Measurements from ENCODE around the gene FXYD3. TPM values are rescaled to one million over a fixed set of nuclear protein-coding genes. Genes with fewer than 3 reads are reported as not detected.

The FXYD3 gene
- total RNA-seq, 1 experiment from 2014 or later = 36.7 TPM

DNA sequence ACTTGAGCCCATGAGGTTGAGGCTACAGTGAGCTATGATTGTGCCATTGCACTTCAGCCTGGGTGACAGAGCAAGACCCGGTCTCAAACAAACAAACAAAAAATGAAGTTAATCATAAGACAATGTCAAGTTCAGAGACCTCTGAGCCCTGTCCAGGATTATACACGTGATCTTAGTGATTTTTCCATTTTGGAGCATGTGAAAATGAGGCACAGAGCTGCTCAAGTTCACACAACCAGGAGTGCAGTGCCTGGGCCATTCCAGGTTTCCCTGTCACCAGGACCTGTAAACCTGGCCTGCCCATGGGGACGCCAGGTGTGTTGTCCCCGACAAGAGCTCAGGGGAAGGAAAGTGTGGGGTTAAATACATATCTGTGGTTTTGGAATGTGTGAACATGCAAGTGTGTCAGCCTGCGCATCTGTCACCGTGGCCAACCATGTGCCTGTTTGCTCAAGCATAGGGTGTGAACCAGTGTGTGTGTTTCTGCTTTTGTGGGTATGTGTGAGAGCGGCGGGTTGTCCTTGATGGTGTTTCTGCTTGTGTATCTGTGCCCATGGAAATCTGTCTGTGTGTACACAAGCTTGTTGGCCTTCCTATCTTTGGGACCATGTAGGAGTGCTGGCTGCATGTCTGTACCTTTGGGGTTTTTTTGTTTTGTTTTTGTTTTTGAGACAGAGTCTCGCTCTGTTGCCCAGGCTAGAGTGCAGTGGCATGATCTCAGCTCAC, 21.5 kb downstream of the FXYD3 start:
- Mint-ChIP-seq H3K36me3 (ENCODE audit: insufficient read depth, unreplicated experiment) (no peaks in the 10 kb centered on the region), H3K4me1 (ENCODE audit: low read depth, unreplicated experiment) (peaks cover 7% of the 10 kb centered on the region), H3K4me3 (ENCODE audit: unreplicated experiment) (no peak overlapping the region), H3K27me3 (ENCODE audit: insufficient read depth, unreplicated experiment) (peaks cover 2% of the 10 kb centered on the region), H3K9me3 (ENCODE audit: unreplicated experiment) (no peaks in the 10 kb centered on the region), H3K27ac (ENCODE audit: unreplicated experiment) (no peak overlapping the region)
- no peak overlapping the region for H3K4me3 ChIP-seq (ENCODE audit: low read depth, low read length)
- intact Hi-C loops (cut with micrococcal nuclease; ENCODE audit: unreplicated experiment) = loop anchor here (5.0 kb wide), 2 partner anchors 110 to 165 kb away; partner anchors contain the start of gene LSR
- TF ChIP-seq, protein P1, sequence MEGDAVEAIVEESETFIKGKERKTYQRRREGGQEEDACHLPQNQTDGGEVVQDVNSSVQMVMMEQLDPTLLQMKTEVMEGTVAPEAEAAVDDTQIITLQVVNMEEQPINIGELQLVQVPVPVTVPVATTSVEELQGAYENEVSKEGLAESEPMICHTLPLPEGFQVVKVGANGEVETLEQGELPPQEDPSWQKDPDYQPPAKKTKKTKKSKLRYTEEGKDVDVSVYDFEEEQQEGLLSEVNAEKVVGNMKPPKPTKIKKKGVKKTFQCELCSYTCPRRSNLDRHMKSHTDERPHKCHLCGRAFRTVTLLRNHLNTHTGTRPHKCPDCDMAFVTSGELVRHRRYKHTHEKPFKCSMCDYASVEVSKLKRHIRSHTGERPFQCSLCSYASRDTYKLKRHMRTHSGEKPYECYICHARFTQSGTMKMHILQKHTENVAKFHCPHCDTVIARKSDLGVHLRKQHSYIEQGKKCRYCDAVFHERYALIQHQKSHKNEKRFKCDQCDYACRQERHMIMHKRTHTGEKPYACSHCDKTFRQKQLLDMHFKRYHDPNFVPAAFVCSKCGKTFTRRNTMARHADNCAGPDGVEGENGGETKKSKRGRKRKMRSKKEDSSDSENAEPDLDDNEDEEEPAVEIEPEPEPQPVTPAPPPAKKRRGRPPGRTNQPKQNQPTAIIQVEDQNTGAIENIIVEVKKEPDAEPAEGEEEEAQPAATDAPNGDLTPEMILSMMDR (IDR thresholded peaks at IDR 0.05; ENCODE audit: insufficient read depth in 1 of 2, low read depth in 1 of 2, low read length in 1 of 2, severe bottlenecking in 1 of 2, unreplicated experiment in 1 of 2) = no peak
- peaks cover 9% of the 10 kb centered on the region; the same call in 1 of the 2 replicates for H3K4me1 ChIP-seq
- H3K36me3 ChIP-seq (ENCODE audit: control insufficient read depth, insufficient read depth, low read length) = no peaks in the 10 kb centered on the region
- H3K27me3 ChIP-seq (replicated peaks; ENCODE audit: control insufficient read depth, insufficient read depth, low read length) = no peaks in the 10 kb centered on the region
- no peak for DNase-seq
- H3K9me3 ChIP-seq = no peaks in the 10 kb centered on the region; the same call in 1 of the 2 replicates
- POLR2A ChIA-PET = no interaction called here
- no TSS peak for BruUV-seq (replicated peaks)
- CTCF ChIA-PET = interaction anchor here (0.9 to 3.5 kb wide), 2 partner anchors 67 to 70 kb away, joined by 3 to 24 read pairs; no protein-coding TSS in a partner anchor

DNA sequence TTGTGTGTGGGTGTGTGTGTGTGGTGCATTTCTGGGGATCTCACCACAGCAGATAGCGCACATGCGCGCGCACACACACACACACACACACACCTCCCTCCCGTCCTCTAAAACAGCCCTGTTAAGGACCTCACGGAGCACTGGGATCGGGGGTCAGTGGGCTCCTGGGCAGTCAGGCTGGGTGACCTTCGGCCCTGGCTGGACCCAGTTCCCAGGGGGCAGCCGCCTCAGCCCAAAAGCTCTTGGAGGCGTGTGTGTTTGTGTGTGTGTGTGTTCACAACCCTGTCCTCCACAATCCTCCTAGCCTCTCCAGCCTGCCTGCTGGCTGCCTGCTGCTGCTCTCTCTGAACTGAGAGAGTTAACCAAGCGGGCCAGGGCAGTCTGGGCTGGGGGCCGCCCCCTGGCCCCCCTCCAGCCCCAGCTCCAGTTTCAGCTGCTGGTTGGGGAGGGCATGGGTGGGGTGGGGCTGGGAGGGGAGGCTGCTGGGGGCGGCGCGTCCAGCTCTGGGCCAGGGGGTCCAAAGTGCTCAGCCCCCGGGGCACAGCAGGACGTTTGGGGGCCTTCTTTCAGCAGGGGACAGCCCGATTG, 22.8 kb downstream of the FXYD3 start, which contains the start of gene FXYD1:
TSS of gene FXYD1 (plus strand) at position 520 of the 588 bp plus-strand sequence. CDS start 1,256 bp downstream, outside the sequence.
- CTCF ChIA-PET = no interaction called here
- intact Hi-C loops (cut with micrococcal nuclease; ENCODE audit: unreplicated experiment) = loop anchor here (5.0 kb wide), 2 partner anchors 109 to 166 kb away; partner anchors contain the start of gene LSR
- BruUV-seq (replicated peaks) = no TSS peak
- peaks cover 12% of the 10 kb centered on the region; the same call in 1 of the 2 replicates for H3K4me1 ChIP-seq
- DNase-seq = no peak
- Mint-ChIP-seq H3K4me1 (ENCODE audit: low read depth, unreplicated experiment) (peaks cover 7% of the 10 kb centered on the region), H3K36me3 (ENCODE audit: insufficient read depth, unreplicated experiment) (no peaks in the 10 kb centered on the region), H3K9me3 (ENCODE audit: unreplicated experiment) (no peaks in the 10 kb centered on the region), H3K27me3 (ENCODE audit: insufficient read depth, unreplicated experiment) (peaks cover 2% of the 10 kb centered on the region), H3K27ac (ENCODE audit: unreplicated experiment) (no peak within 1 kb of the TSS), H3K4me3 (ENCODE audit: unreplicated experiment) (no peak within 1 kb of the TSS)
- TF ChIP-seq, protein P1 (IDR thresholded peaks at IDR 0.05; ENCODE audit: insufficient read depth in 1 of 2, low read depth in 1 of 2, low read length in 1 of 2, severe bottlenecking in 1 of 2, unreplicated experiment in 1 of 2) = no peak
- H3K9me3 ChIP-seq = no peaks in the 10 kb centered on the region; the same call in 1 of the 2 replicates
- no peak within 1 kb of the TSS for H3K4me3 ChIP-seq (ENCODE audit: low read depth, low read length)
- no peaks in the 10 kb centered on the region for H3K36me3 ChIP-seq (ENCODE audit: control insufficient read depth, insufficient read depth, low read length)
- no peaks in the 10 kb centered on the region for H3K27me3 ChIP-seq (replicated peaks; ENCODE audit: control insufficient read depth, insufficient read depth, low read length)
- POLR2A ChIA-PET = no interaction called here

DNA sequence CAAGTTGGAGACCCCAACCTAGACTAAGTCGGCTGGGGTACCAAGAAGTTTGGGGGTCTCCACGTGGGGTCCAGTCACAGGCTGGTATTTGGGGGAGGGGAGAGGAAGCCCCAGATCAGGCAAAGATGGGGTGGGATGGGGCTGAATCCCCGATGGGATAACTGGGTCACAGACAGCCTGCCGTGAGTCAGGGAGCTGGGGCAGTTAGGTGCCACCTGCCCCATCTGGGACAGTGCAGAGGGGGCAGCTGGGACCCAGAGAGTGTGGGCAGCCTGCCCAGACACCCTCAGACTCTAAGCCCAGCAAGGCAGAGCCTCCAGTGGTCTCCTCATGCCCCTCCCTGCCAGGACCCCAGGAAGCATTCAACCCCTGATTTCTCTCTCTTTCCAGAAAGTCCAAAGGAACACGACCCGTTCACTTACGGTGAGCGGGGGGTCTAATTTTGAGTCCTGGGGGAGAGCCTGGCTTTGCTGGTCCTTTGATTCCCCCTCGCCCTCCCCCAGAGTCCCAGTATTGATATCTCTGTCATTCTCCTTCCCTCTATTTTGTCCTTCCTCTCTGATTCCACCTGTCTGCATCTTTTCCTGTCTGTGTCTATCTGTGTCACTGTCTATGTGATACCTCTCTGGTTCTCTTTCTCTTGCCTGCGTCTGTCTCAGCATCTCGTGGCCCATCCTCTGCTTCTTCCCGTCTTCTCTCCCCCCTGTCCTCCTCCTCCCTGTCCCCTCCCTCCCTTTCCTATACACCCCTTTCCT, 24.8 kb downstream of the FXYD3 start:
- TF ChIP-seq, protein P1 (IDR thresholded peaks at IDR 0.05; ENCODE audit: insufficient read depth in 1 of 2, low read depth in 1 of 2, low read length in 1 of 2, severe bottlenecking in 1 of 2, unreplicated experiment in 1 of 2) = no peak
- Mint-ChIP-seq H3K27ac (ENCODE audit: unreplicated experiment) (no peak overlapping the region), H3K36me3 (ENCODE audit: insufficient read depth, unreplicated experiment) (no peaks in the 10 kb centered on the region), H3K27me3 (ENCODE audit: insufficient read depth, unreplicated experiment) (peaks cover 8% of the 10 kb centered on the region), H3K4me3 (ENCODE audit: unreplicated experiment) (no peak overlapping the region), H3K9me3 (ENCODE audit: unreplicated experiment) (no peaks in the 10 kb centered on the region), H3K4me1 (ENCODE audit: low read depth, unreplicated experiment) (no peaks in the 10 kb centered on the region)
- peaks cover 16% of the 10 kb centered on the region; the same call in 1 of the 2 replicates for H3K4me1 ChIP-seq
- ChIA-PET POLR2A (no interaction called here), CTCF (interaction anchor here (0.9 to 1.9 kb wide), 3 partner anchors 13 to 77 kb away, joined by 3 to 10 read pairs (median 4); partner anchors contain the start of genes FXYD3 and FXYD5)
- no TSS peak for BruUV-seq (replicated peaks)
- no peak for DNase-seq
- no peaks in the 10 kb centered on the region; the same call in 1 of the 2 replicates for H3K9me3 ChIP-seq
- H3K4me3 ChIP-seq (ENCODE audit: low read depth, low read length) = no peak overlapping the region
- no peaks in the 10 kb centered on the region for H3K36me3 ChIP-seq (ENCODE audit: control insufficient read depth, insufficient read depth, low read length)
- H3K27me3 ChIP-seq (replicated peaks; ENCODE audit: control insufficient read depth, insufficient read depth, low read length) = no peaks in the 10 kb centered on the region; the same call in 1 of the 2 replicates
- intact Hi-C loops (cut with micrococcal nuclease; ENCODE audit: unreplicated experiment) = no loop called here
